ENCODE measurements around the gene TGM6. TPM values are rescaled to one million over a fixed set of nuclear protein-coding genes. Genes with fewer than 3 reads are reported as not detected.

The TGM6 gene
- total and polyA plus RNA-seq, 9 of the 15 experiments (the other 6 are each of a cell fraction or from before 2014, with no cell fraction given), result not detected

GRCh38 chr20:2374346-2375125 lies 6.2 kb upstream of the TGM6 start:
- Histone ChIP-seq H2AFZ (ENCODE audit: low read depth, low read length) (no peak overlapping the region), H3K9me1 (ENCODE audit: control insufficient read depth, insufficient read depth, low read length) (no peaks in the 10 kb centered on the region), H3K79me2 (ENCODE audit: control insufficient read depth, insufficient read depth, low read length) (no peaks in the 10 kb centered on the region), H3K4me1 (replicated peaks in 1 of 2; ENCODE audit: control insufficient read depth in 2 of 2, insufficient read depth in 2 of 2, low read length in 2 of 2) (no peaks in the 10 kb centered on the region), H3K27ac (ENCODE audit: extremely low read depth, low read depth, low read length) (no peak overlapping the region), H3K4me2 (ENCODE audit: insufficient read depth, low read length) (no peak overlapping the region), H3K9ac (ENCODE audit: insufficient read depth in 1 of 2, low read depth in 2 of 2, low read length in 2 of 2) (no peak overlapping the region), H3K9me3 (replicated peaks; ENCODE audit: control insufficient read depth, insufficient read depth, low read depth, low read length) (no peaks in the 10 kb centered on the region), H3K27me3 (ENCODE audit: control insufficient read depth in 2 of 2, insufficient read depth in 2 of 2, low read length in 2 of 2) (peaks cover 0 to 18% of the 10 kb centered on the region in 2 experiments; a peak in 2 of 5 replicates), H4K20me1 (replicated peaks; ENCODE audit: control insufficient read depth, insufficient read depth, low read length) (no peaks in the 10 kb centered on the region), H3K36me3 (ENCODE audit: control insufficient read depth, insufficient read depth, low read length) (no peaks in the 10 kb centered on the region), H3K4me3 (no peak overlapping the region)
- intact Hi-C loops (cut with micrococcal nuclease), result no loop called here
- BruUV-seq (replicated peaks), result no TSS peak
- CTCF ChIA-PET (ENCODE audit: low intra/inter-chr PET ratio), result no interaction called here
- WGBS (ENCODE audit: insufficient coverage, low coverage, missing lambda C conversion rate), result 2% methylated on average over 9 of the region's 9 CpGs
- DNase-seq (ENCODE audit: extremely low read depth in 1 of 4, low spot score in 3 of 4), result no peak
- no peak for FAIRE-seq
- in situ Hi-C loops (cut with MboI), result no loop called here
- POLR2A ChIA-PET, result no interaction called here
- TF ChIP-seq RFX1 (IDR thresholded peaks at IDR 0.05), result no peak
- no peak for TF ChIP-seq ZNF316 (IDR thresholded peaks at IDR 0.05)
- TF ChIP-seq XRCC4 (IDR thresholded peaks at IDR 0.05; ENCODE audit: extremely low read depth, insufficient read depth, insufficient read length), result no peak
- TF ChIP-seq E2F4 (CRISPR knock-in tag; IDR thresholded peaks at IDR 0.05; ENCODE audit: low read depth), result no peak
- TF ChIP-seq BHLHE40 (IDR thresholded peaks at IDR 0.05; ENCODE audit: low read length), result no peak
- no peak for TF ChIP-seq SETDB1 (IDR thresholded peaks at IDR 0.05; ENCODE audit: low read length)
- no peak for TF ChIP-seq RNF2 (IDR thresholded peaks at IDR 0.05)
- TF ChIP-seq ATF6 (CRISPR knock-in tag; IDR thresholded peaks at IDR 0.05), result no peak
- no peak for TF ChIP-seq ZNF561 (CRISPR knock-in tag; conservative IDR thresholded peaks at IDR 0.05)
- no peak for TF ChIP-seq NUFIP1 (IDR thresholded peaks at IDR 0.05; ENCODE audit: partially characterized antibody)
- TF ChIP-seq GATAD2A (IDR thresholded peaks at IDR 0.05), result no peak
- TF ChIP-seq CHD2 (IDR thresholded peaks at IDR 0.05; ENCODE audit: low read depth, low read length), result no peak
- no peak for TF ChIP-seq GMEB1 (CRISPR knock-in tag; IDR thresholded peaks at IDR 0.05)
- TF ChIP-seq KAT7 (CRISPR knock-in tag; IDR thresholded peaks at IDR 0.05; ENCODE audit: borderline replicate concordance), result no peak
- TF ChIP-seq ZNF668 (CRISPR knock-in tag; IDR thresholded peaks at IDR 0.05), result no peak
- no peak for TF ChIP-seq CREB1 (IDR thresholded peaks at IDR 0.05)
- TF ChIP-seq CREB1 (CRISPR knock-in tag; IDR thresholded peaks at IDR 0.05), result no peak
- no peak for TF ChIP-seq HDAC6 (IDR thresholded peaks at IDR 0.05; ENCODE audit: low read depth, low read length)
- no peak for TF ChIP-seq BMI1 (IDR thresholded peaks at IDR 0.05; ENCODE audit: low read length)
- TF ChIP-seq RCOR1 (IDR thresholded peaks at IDR 0.05; ENCODE audit: borderline replicate concordance in 1 of 2, low read depth in 2 of 2, low read length in 2 of 2), result no peak
- ATAC-seq, result no peak

Data from K562 (cell line).